Putamen (tissue), 1 donor: Measurements from ENCODE around the gene KCNQ2.
A peak's percentile ranks its signal among the peaks of the same experiment; 100 is the strongest.

Experiments
- DNase-seq: peaks from one replicate; pipeline ENCODE4 v3.0.0-alpha.2; 2016; ENCODE audit warnings: low spot score

The KCNQ2 gene

GRCh38 chr20:63501818-63502670 lies 29.6 kb upstream of the KCNQ2 start:
- DNase-seq: peak; percentile 72

GRCh38 chr20:63500902-63501817 lies 28.7 kb upstream of the KCNQ2 start:
- DNase-seq: no peak

DNA sequence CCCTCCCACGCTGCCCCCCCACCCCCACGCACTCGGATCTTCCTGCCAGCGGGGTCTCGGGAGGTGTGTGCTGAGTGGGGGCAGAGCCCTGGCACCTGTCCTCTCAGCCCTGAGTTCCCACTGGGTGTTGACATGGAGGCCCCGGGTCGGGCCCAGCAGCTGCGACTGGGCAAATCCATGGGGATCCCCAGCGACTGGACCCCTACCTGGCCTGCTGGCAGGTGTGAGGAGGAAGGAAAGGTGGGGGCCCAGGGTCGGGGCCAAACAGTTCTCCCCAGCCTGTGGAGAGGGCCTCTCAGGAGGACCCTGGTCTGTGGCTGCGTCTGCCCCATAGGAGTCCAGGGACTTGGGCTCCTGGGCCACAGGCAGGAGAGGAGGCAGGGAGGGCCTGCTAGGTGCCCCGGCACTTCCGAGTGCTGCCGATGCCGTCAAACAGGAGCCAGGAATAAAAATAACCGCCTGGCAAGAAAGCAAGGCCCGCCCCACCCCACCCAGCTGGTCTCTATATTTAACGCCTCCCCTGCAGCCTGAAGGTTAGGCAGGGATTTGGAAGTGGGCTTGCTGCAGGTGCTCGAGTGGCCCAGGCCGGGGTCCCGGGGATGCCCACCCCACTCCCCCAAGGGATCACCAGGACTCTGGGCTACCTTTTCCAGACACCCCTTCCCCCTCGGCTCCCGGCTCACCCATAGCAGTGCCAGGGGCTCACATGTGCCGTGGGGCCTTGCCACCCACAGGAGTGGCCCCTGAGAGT lies 27.9 kb upstream of the KCNQ2 start:
- no peak for DNase-seq

DNA sequence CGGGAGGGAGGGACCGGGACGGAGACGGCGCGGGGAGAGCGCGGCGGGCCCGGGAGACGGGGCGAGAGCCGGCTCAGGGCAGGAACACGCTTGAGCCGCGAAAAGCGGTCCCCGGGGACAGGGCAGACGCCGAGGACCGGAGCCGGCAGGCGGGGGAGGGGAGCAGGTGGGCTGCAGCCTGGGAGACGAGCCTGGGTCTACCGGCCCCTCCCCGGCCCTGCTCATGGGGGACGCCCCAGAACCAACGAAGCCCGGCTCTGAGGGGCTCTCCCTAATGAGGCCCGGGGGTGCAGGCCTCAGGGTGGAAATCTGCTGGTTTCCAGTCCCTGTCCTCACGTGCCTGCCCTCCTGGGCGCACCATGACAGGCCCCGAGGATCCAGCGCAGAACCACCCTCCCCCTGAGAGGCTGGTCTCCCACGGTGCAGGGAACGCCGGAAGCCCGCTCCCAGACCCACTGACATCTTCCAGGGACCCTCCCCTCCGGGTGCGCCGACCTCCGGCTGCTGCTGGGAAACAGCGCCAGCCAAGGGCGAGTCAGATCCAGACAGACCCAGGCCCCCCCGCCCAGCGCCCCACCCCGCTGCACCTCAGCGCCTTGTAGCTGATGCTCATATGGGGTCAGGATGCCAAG lies 27.0 kb upstream of the KCNQ2 start:
- no peak for DNase-seq

- DNase-seq: peak; percentile 45
Observed at GRCh38 chr20:63498960-63499337, 26.5 kb upstream of the KCNQ2 start, which contains the start of gene EEF1A2. TSS of gene EEF1A2 (minus strand) at chr20:63499083. CDS start at chr20:63497763, 1,320 bp downstream.

DNA sequence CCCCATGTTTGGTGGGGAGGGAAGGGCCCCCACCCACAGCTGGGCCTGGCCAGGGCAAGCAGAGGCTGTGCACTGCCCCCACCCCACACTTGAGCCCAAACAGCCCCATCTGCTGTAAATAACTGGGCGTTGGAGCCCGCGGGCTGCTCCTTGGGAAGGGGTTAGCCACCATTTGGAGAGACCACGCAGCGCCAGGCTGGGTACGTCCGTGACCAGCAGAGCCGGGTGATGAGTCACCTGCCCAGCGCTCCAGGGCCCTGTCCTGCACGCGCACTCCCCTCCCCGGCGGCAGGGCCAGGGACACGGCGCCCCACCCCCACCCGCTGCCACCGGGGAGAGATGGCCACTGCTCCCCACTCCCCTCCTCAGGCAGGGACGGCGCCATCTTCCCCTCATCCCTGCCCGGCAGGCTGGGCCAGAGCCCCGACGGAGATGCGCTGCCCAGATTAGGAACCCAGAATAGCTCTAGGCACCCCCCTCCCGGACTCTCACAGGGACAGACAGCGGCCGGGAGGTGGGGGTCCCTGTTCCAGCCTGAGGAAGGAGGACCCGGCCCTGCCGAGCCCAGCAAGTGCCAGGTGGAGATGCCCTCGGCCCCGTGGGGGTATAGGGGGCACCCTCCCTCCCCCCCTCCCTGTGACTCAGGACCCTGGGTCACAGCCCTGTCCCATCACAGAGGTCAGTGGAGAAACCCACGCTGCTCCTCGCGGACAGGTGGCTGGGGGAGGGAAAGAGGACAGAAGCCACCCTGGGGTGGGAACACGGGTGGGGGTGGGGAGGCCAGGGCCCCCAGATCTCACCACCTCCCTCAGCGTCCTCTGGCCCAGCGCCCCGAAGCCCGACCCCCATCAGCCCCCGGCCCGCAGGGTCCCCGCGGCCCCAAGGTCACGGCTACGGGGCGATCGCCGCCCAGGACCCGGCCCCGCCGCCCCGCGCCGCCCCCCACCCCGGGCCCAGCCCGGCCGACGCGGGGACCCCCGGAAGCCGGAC lies 25.8 kb upstream of the KCNQ2 start:
- no peak for DNase-seq

GRCh38 chr20:63497138-63497945 lies 24.9 kb upstream of the KCNQ2 start:
- no peak for DNase-seq

- DNase-seq: no peak
Observed at GRCh38 chr20:63496596-63497120, 24.2 kb upstream of the KCNQ2 start.

- peak; percentile 34 for DNase-seq
Observed at GRCh38 chr20:63495741-63496595, 23.5 kb upstream of the KCNQ2 start.

DNA sequence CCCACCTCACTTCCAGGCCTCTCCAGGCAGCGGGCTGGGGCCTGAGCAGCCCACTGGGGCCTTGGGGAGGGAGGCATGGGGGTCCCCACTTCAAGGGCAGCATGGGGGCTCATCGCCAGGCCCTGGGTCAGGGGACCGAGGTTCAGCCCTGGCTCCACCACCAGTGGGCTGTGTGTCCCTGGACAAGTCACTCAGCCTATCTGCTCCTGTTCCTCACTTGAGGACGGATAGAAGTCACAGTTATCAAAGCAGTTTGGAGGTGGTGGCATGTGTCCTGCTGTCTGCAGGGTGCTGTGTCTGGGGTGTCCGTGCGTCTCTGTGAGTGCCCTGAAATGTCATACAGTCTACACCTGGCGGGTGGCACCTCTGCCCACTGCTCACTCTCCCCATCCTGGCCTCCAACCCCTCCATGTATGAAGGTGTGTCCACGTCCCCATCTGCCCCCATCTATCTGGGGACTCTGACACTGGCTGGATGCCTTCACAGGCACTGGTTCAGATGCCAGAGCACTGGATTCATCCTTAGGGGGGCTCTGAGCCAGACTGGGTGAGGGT lies 22.8 kb upstream of the KCNQ2 start:
- no peak for DNase-seq

DNA sequence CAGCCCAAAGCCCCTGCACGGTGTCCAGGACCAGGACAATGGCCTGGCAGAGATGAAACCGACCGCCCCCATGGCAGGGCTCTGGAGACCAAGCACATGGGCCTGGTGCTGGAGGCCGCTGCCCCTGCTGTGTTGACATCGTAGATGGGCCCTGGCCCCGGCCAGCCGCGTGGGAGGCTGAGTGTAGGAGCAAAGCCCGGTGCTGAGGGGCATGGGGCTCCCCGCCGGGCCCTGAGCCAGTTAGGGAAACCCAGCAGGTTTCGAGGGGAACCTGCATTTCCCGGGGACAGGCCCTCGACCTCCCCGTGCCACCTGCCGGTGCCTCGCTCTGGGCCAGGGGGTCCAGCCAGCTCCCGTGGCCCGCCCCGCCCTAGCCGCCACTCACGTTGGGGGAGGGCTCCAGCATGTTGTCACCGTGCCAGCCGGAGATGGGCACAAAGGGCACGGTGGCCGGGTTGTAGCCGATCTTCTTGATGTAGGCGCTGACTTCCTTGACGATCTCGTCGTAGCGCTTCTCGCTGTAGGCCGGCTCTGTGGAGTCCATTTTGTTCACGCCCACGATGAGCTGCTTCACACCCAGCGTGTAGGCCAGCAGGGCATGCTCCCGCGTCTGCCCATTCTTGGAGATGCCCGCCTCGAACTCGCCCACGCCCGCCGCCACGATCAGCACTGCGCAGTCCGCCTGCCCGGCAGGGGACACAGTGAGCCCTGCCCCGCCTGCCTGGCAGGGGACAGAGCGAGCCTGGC lies 22.1 kb upstream of the KCNQ2 start:
- no peak for DNase-seq

DNA sequence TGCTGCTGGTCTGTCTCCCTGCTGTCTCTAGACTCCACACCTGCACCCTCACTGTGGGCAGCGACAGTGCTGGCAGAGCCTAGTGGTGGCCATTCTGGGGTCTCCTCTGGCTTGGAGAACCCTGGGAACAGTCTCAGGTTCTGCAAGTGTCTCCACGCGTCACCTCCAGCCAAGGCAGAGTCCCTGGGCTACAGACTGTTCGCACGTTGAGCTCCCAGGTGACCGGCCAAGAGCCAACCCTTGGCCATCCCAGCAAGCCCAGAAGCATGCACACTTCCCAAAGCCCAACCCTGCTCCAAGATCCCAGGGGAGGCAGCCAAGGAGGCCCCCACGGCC lies 21.6 kb upstream of the KCNQ2 start:
- DNase-seq: no peak

GRCh38 chr20:63493563-63494020 lies 21.1 kb upstream of the KCNQ2 start:
- DNase-seq: no peak

DNA sequence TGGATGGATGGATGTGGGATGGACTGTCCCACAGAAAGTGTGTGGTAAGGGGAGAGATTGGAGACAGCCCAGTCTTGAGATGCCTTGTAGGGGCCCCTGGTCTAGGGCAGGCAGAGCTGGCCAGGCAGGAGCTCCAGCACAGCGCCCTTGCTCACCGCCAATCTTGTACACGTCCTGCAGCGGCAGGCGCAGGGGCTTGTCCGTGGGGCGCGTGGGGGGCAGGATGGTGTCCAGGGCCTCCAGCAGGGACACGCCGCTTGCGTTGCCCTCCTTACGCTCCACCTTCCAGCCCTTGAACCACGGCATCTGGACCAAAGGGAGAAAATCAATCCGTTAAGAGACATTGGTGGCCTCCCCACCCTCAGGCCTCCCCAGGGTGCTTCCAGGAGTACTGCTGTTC lies 20.5 kb upstream of the KCNQ2 start:
- no peak for DNase-seq

- DNase-seq: no peak
Observed at GRCh38 chr20:63492518-63492917, 20.1 kb upstream of the KCNQ2 start.

- no peak for DNase-seq
Observed at GRCh38 chr20:63491635-63492230, 19.3 kb upstream of the KCNQ2 start.

- DNase-seq: no peak
Observed at GRCh38 chr20:63491078-63491477, 18.6 kb upstream of the KCNQ2 start.
